Measurements from ENCODE around the gene FNDC7.

GRCh38 chr1:108767708-108768107 lies 55.0 kb downstream of the FNDC7 start:
- no peak for TF ChIP-seq FOXM1 (IDR thresholded peaks at IDR 0.05; ENCODE audit: low read depth)
- no peak for TF ChIP-seq CTCF (IDR thresholded peaks at IDR 0.05)
- TF ChIP-seq REST (IDR thresholded peaks at IDR 0.05; ENCODE audit: low read depth, low read length), result no peak
- no peak for TF ChIP-seq EZH2phosphoT487 (IDR thresholded peaks at IDR 0.05; ENCODE audit: borderline replicate concordance, low read depth)
- no peak for TF ChIP-seq TAF1 (IDR thresholded peaks at IDR 0.05; ENCODE audit: borderline replicate concordance, low read depth, low read length)
- no peak for TF ChIP-seq MAX (IDR thresholded peaks at IDR 0.05; ENCODE audit: low read depth)
- no peak for TF ChIP-seq YY1 (IDR thresholded peaks at IDR 0.05; ENCODE audit: low read depth)
- no peak for TF ChIP-seq PBX3 (IDR thresholded peaks at IDR 0.05)
- TF ChIP-seq EP300 (IDR thresholded peaks at IDR 0.05; ENCODE audit: borderline replicate concordance in 1 of 2, low read depth in 1 of 2, low read length in 1 of 2), result no peak
- no peak for TF ChIP-seq NRF1 (IDR thresholded peaks at IDR 0.05; ENCODE audit: low read depth, low read length)
- TF ChIP-seq POLR2AphosphoS5 (IDR thresholded peaks at IDR 0.05; ENCODE audit: low read depth, low read length), result no peak

Measured in SK-N-SH (cell line).